Measurements from ENCODE around the gene MFSD1.

MFSD1 gene

GRCh38 chr3:158821847-158822246 lies 20.0 kb downstream of the MFSD1 start:
- no peak for DNase-seq

DNA sequence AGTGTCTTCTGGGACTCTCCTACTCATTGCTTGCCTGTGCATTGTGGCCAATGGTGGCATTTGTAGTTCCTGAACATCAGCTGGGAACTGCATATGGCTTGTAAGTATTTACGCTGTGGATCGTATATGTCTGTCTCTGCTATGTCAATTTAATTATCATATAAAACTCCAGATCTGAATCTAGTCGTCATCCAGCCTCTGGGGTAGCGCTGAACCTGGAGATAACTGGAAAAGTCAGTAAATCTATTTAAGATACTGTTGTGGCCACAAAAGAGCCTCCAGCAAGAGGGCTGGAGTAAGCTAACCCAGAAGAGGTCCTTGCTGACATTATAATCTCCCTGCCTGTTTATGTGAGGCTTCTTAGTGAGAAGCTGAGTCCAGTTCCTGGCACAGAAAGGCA lies 21.6 kb downstream of the MFSD1 start:
- DNase-seq = no peak

DNA sequence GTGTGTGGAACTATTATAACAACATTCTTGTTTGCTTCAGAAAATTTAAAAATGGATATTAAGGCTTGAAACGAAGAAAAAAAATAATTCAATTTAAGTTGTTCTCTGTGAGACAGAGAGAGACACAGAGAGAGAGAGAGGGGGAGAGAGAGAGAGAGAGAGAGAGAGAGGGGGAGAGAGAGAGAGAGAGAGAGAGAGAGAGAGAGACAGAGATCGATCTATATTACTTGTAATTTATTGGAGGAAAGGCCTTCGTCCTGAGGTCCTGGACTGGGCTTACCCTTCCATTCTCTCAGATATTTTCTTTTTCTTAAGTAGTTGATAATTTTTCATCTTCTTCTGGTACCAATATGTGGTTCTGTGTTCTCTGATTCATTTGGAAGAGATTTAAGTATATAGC lies 25.9 kb downstream of the MFSD1 start:
- no peak for DNase-seq

- peak; percentile 30 for DNase-seq
Measured at GRCh38 chr3:158830391-158830790, 28.5 kb downstream of the MFSD1 start.

- DNase-seq = no peak
Measured at GRCh38 chr3:158831861-158832260, 30.0 kb downstream of the MFSD1 start.

- no peak for DNase-seq
Measured at GRCh38 chr3:158835631-158836030, 33.8 kb downstream of the MFSD1 start.

- no peak for DNase-seq
Measured at GRCh38 chr3:158836312-158836711, 34.5 kb downstream of the MFSD1 start.

DNA sequence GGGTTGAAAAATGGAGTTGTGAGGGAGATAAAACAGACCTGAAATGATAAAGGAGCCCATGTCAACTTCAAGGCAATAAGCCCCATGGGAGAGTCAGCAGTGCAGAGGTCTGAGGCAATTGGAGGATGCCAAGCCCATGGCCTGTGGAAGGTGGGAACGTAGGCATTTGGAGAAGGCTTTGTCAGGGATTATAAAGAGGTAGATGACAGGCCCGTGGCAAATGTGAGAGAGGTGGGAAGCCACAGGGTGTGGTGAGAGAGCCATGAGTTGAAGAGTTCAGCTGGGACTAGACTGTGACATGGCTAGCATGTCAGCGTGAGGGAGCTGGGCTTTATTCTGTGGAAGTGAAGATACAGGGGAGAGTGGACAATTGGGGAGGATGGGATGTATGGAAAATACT lies 35.4 kb downstream of the MFSD1 start:
- no peak for DNase-seq

- DNase-seq = no peak
Measured at GRCh38 chr3:158839966-158840365, 38.1 kb downstream of the MFSD1 start.

- DNase-seq = no peak
Measured at GRCh38 chr3:158841387-158841786, 39.5 kb downstream of the MFSD1 start.

GRCh38 chr3:158842976-158843375 lies 41.1 kb downstream of the MFSD1 start:
- DNase-seq = peak; percentile 30

DNA sequence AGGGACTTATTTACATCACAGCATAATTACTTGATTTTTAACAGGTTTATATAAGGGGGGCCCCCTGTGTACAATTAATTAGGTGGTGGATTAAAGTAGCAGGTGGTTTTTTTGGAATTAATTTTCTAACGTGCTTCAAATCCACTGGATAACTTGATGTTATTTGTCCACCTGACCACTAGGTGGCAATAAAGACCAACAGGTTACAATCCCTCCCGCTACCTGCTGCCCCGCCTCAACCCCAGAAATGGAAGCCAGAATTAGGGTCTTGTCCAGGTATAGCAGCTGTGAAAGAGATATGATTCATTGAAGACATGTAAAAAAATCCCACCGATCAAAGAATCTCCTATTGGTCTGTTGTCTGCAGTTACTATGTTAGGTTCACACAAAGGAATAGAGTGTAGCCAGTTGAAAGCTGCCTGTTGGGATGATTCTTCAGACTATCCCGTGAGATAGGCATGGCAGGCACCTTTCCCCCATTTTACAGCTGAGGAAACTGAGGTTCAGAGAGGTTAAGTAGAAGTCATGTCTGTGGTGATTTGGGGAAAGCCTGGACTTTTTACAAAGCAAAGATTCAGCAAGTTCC lies 44.0 kb downstream of the MFSD1 start:
- peak; percentile 14 for DNase-seq

DNA sequence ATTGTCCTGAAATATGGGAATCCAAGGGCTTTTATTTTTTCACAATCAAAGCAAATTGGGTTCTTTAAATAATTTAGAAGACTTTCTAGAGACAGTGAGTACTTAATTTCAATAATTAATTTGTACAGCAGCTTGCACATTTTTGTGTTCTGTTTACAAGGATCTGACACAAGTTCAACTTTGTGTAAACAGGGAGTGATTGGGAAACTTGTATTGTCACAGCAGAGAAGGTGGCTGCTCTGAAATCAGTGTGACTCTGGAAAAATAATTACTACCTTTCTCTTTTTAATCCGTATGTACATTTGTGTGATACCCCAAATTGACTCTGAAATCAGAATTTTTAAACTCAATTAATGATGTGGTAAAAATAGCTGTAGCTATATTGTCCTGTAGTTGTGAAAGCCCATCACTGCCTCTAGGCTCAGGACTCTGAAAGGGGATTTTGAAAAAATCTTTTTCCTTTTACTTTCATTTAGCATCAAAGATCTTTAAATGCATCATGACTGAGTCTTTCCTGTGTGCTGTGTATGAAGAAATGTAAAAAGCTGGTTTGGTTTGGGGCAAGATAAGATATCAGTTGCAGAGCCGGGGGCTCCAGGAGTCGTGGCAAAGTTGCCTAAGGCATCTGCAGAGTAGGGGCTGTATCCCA lies 45.1 kb downstream of the MFSD1 start:
- DNase-seq = no peak

DNA sequence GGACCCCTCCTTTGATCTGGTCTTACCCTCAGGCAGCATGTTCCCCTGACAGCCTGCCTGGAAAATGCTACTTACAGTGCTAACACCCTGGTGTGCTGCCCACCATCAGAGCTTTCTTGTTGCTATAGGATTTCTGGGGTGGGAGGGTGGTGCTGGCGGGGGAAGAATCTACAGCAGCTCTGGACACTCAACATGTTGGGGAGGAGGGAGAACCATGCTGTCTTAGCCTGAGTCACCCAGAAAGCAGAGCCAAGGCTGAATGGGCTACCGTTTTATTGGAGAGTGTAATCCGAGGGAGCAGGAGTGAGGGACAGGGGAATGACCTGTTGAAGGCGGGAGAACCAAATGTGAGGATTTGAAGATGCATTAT lies 45.6 kb downstream of the MFSD1 start:
- DNase-seq = peak; percentile 28

DNA sequence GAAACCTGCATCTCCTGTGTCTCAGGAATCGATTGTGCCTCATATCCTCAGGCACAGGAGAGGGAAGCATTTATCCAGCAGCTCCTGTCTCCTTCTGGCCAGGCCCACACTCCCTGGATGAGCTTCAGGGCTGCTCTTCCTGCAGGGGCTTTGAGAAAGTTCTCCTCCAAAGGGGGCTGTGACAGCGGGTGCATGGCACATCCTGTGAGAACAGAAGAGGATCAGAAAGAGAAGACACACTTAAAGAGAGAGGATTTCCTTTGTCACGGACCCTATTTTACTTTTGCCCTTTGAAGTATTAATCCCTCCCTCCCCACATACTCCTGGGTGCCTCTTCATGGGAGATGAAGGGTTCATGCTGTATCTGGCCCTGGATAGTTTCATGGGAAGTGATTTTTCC lies 46.0 kb downstream of the MFSD1 start:
- DNase-seq = no peak

DNA sequence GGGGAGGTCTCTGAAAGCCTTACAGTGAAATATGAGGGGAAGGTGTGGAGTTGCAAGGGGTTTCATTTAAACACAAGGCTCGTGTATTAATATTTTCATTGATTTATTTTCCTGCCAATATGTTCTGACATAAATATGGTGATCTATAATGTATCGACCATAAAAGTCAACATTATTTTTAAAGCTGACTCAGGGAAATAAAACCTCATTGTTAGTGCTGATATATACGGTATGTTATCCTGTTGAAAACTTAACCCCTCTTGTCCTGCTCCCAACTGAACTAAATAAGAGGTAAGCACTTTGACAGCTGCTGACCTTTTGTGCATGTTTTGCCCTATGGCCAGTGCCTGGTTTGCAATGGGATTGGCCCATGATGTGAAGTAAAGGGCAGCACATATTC lies 47.9 kb downstream of the MFSD1 start:
- no peak for DNase-seq

- DNase-seq = no peak
Measured at GRCh38 chr3:158859362-158859761, 57.5 kb downstream of the MFSD1 start.

DNA sequence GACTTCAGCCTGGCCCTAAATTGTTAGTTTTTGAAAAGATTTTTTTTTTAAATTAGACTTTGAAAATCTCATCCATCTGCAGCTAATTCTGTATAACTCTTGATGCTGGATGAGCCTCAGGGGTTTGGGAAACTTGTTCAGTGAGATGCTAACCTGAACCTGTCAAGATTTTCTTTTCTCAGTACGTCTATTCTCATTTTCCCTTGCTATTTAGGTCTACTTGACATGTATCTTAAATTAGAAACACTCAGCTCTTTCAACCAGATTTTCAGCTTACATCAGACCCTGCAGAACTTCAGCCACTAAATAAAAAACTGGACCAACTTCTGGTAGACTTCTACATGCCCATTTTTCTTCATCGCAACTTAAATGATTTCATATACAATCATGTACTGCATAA lies 61.4 kb downstream of the MFSD1 start:
- no peak for DNase-seq

- no peak for DNase-seq
Measured at GRCh38 chr3:158864492-158864891, 62.6 kb downstream of the MFSD1 start.

DNA sequence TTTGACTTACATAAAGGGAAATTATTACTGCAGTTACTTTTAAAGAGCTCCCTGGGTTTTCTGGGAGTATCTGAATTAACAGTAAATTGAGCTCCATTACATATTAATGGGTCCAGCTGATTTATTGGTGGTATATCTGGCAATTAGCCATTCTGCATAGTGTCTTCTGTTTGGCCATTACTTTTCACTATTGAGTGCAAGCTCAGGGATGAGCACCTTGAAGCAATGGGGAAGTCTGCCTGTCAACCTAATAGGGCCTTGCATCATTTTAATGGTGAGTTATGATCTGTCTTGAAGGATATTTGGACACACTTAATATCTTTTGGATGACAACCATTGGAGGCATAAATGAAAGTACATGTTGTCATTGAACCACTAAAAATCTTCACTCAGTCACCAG lies 73.8 kb downstream of the MFSD1 start:
- DNase-seq = no peak
